Measurements from ENCODE around the gene BBLN. TPM values are rescaled to one million over a fixed set of nuclear protein-coding genes. Genes with fewer than 3 reads are reported as not detected.

BBLN gene
- total RNA-seq, 1 donor from 2014 or later: 69.4 TPM

DNA sequence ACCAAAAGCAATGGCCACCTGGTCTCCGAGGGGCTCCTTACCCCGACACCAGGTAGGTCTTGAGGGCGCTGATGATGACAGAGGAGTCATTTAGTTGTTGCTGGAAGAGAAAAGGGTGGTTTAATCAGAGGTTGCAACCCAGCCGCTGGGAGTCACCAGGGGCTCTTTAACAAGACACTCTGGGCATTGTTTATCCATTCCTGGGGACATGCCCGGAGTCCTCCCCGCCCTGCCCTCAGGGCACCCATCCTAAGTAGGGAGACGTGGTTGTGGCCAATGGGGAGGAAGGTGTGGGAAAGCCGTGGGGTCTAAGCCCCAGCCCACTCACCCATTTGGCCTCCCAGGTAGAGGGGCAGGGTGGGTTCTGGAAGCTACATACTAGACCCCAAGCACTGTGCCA is 35.6 kb upstream of the BBLN start:
- H3K9ac ChIP-seq: no peak overlapping the region
- H3K4me1 Mint-ChIP-seq: peaks cover 16% of the 10 kb centered on the region
- H3K27ac ChIP-seq: no peak overlapping the region

GRCh38 chr9:128124873-128125579 is 35.0 kb upstream of the BBLN start:
- Histone ChIP-seq H4K20me1 (ENCODE audit: low read depth) (peaks cover 24% of the 10 kb centered on the region), H3K27ac (no peak overlapping the region), H3K4me1 (no peaks in the 10 kb centered on the region), H3K4me3 (no peak overlapping the region), H3K79me2 (ENCODE audit: low read depth) (peaks cover 23% of the 10 kb centered on the region), H3K9ac (no peak overlapping the region), H3K27me3 (peaks cover 12% of the 10 kb centered on the region), H3K36me3 (no peaks in the 10 kb centered on the region), H3F3A (ENCODE audit: low read depth) (no peaks in the 10 kb centered on the region), H3K9me3 (ENCODE audit: low read depth) (peaks cover 5% of the 10 kb centered on the region), H3K4me2 (no peak overlapping the region), H2AFZ (replicated peaks) (no peak overlapping the region)
- Mint-ChIP-seq H3K36me3 (peaks cover 13% of the 10 kb centered on the region), H3K27me3 (ENCODE audit: insufficient read depth, low read depth) (peaks cover 6% of the 10 kb centered on the region), H3K27ac (no peak overlapping the region), H3K9me3 (peaks cover 11% of the 10 kb centered on the region), H3K4me1 (peaks cover 16% of the 10 kb centered on the region), H3K4me3 (peak overlapping the region; percentile 64)
- peak; percentile 76 for DNase-seq (ENCODE audit: low spot score)
- no peak for TF ChIP-seq EZH2 (IDR thresholded peaks at IDR 0.05)
- TF ChIP-seq EZH2phosphoT487 (IDR thresholded peaks at IDR 0.05): no peak
- TF ChIP-seq CTCF (IDR thresholded peaks at IDR 0.05): peak; percentile 75

More for the DNA sequence above, 35.6 kb upstream of the BBLN start:
- Histone ChIP-seq H3K36me3 (no peaks in the 10 kb centered on the region), H3K9me3 (ENCODE audit: low read depth) (peaks cover 3% of the 10 kb centered on the region), H3F3A (ENCODE audit: low read depth) (no peaks in the 10 kb centered on the region), H4K20me1 (ENCODE audit: low read depth) (peaks cover 24% of the 10 kb centered on the region), H3K4me2 (no peak overlapping the region), H3K4me3 (no peak overlapping the region), H3K27me3 (peaks cover 10% of the 10 kb centered on the region), H2AFZ (replicated peaks) (no peak overlapping the region), H3K79me2 (ENCODE audit: low read depth) (peaks cover 23% of the 10 kb centered on the region), H3K4me1 (no peaks in the 10 kb centered on the region)
- H3K4me3 Mint-ChIP-seq: no peak overlapping the region
- TF ChIP-seq EZH2phosphoT487 (IDR thresholded peaks at IDR 0.05) (no peak), EZH2 (IDR thresholded peaks at IDR 0.05) (no peak), CTCF (IDR thresholded peaks at IDR 0.05) (no peak)
- H3K27me3 Mint-ChIP-seq (ENCODE audit: insufficient read depth, low read depth): peaks cover 6% of the 10 kb centered on the region
- no peak overlapping the region for H3K27ac Mint-ChIP-seq
- peaks cover 8% of the 10 kb centered on the region for H3K9me3 Mint-ChIP-seq
- H3K36me3 Mint-ChIP-seq: peaks cover 13% of the 10 kb centered on the region
- DNase-seq (ENCODE audit: low spot score): no peak

DNA sequence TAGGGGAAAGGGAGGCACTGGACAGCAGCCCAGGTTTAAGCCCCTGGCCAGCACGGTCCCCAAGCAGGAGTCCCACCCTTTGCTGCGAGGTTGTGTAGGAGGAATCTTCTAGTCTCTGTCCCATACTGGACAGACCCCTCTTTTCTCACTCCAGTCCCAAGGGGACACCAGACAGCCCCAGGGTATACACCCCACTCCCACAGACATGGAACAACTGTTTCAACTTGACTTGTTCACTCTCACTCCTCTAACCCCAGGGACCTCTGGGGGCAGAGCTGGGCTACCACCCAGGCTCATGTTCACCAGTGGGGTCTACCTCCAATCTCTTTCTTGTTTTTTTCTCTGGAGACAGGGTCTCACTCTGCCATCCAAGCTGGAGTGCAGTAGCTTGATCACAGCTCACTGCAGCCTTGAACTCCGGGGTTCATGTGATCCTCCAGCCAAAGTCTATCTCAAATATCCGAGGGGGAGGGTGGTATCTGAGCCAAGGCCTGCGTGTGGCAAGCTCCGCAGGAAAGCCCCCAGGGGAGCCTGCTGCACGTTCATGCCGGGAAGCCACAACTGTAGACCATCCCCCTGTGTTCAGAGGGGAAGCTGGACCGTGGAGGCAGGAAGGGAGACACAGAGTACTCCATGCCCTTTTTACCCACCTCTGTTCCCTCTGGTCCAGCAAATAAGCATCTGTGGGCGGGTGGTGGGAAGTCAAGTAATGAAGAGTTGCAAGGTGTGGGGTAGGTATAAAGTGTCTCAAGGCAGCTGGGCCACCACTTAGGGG is 34.3 kb upstream of the BBLN start:
- no peak for DNase-seq (ENCODE audit: low spot score)
- H2AFZ ChIP-seq (replicated peaks): no peak overlapping the region
- H3K27ac ChIP-seq: no peak overlapping the region

More for the DNA sequence above, 34.3 kb upstream of the BBLN start:
- Histone ChIP-seq H3K9me3 (ENCODE audit: low read depth) (peaks cover 5% of the 10 kb centered on the region), H3F3A (ENCODE audit: low read depth) (no peaks in the 10 kb centered on the region), H3K4me3 (no peak overlapping the region), H3K9ac (no peak overlapping the region), H3K36me3 (no peaks in the 10 kb centered on the region), H3K4me2 (no peak overlapping the region), H4K20me1 (ENCODE audit: low read depth) (peaks cover 24% of the 10 kb centered on the region), H3K4me1 (no peaks in the 10 kb centered on the region), H3K79me2 (ENCODE audit: low read depth) (peaks cover 23% of the 10 kb centered on the region), H3K27me3 (peaks cover 12% of the 10 kb centered on the region)
- Mint-ChIP-seq H3K9me3 (peaks cover 12% of the 10 kb centered on the region), H3K4me1 (peaks cover 16% of the 10 kb centered on the region), H3K36me3 (peaks cover 13% of the 10 kb centered on the region), H3K27me3 (ENCODE audit: insufficient read depth, low read depth) (peaks cover 5% of the 10 kb centered on the region), H3K27ac (peak overlapping the region; percentile 11), H3K4me3 (peak overlapping the region; percentile 91)
- no peak for TF ChIP-seq EZH2phosphoT487 (IDR thresholded peaks at IDR 0.05)
